H1 (cell line): ENCODE results near the gene STARD9. TPM values are rescaled to one million over a fixed set of nuclear protein-coding genes. Genes with fewer than 3 reads are reported as not detected.

Experiments
- CTCF ChIA-PET: fragments of 300-600 bp; sonication (Branson Sonifier 250); formaldehyde crosslinking; loops from one replicate; lab custom pipeline; 2021; ENCODE audit not compliant: partially characterized antibody; lab: Charles Lee
- POLR2A ChIA-PET: fragments of 300-600 bp; sonication (Branson Sonifier 250); formaldehyde crosslinking; loops from one replicate; lab custom pipeline; 2021; ENCODE audit warnings: inconsistent platforms; ENCODE audit not compliant: partially characterized antibody; lab: Charles Lee
- DNase-seq, 2 experiments: peaks; one replicate each; pipeline versions ENCODE4 v3.0.0 to v3.0.0-alpha.2; 2010 to 2022; ENCODE audit warnings: low spot score in 2 of 2, low read depth in 1 of 2, mixed read lengths in 1 of 2
- FAIRE-seq: peaks from 2 replicates; lab custom pipeline; 2011; peaks lifted over from hg19 to GRCh38; lab: Jason Lieb, UNC
- H2AFZ ChIP-seq: 2 replicates; pipeline ENCODE4 v1.8.1; 2012; ENCODE audit warnings: low read length, inconsistent platforms
- H2AK5ac ChIP-seq: 2 replicates; pipeline ENCODE4 v1.6.1; 2013; ENCODE audit warnings: low read depth, low read length
- H2BK120ac ChIP-seq: replicated peaks from 2 replicates; pipeline ENCODE3; 2013; ENCODE audit warnings: low read depth, low read length, inconsistent platforms
- H2BK12ac ChIP-seq: 2 replicates; pipeline ENCODE4 v1.6.1; 2013; ENCODE audit warnings: low read depth, low read length
- H2BK15ac ChIP-seq: 2 replicates; pipeline ENCODE4 v1.6.1; 2013; ENCODE audit warnings: low read length
- H2BK20ac ChIP-seq: 2 replicates; pipeline ENCODE4 v1.6.1; 2013; ENCODE audit warnings: low read length
- H2BK5ac ChIP-seq: 2 replicates; pipeline ENCODE4 v1.6.1; 2013; ENCODE audit warnings: low read depth, low read length
- H3K14ac ChIP-seq: 2 replicates; pipeline ENCODE4 v1.6.1; 2013; ENCODE audit warnings: inconsistent platforms; ENCODE audit not compliant: insufficient read length
- H3K18ac ChIP-seq: 2 replicates; pipeline ENCODE4 v1.6.1; 2013; ENCODE audit warnings: low read length; ENCODE audit errors: extremely low read depth
- H3K23ac ChIP-seq: 2 replicates; pipeline ENCODE4 v1.6.1; 2013; ENCODE audit warnings: inconsistent platforms; ENCODE audit not compliant: insufficient read length
- H3K23me2 ChIP-seq: 2 replicates; pipeline ENCODE4 v1.6.1; 2013; ENCODE audit warnings: low read depth, low read length
- H3K27ac ChIP-seq: 2 replicates; pipeline ENCODE4 v1.6.1; 2011; ENCODE audit warnings: low read depth, low read length, inconsistent platforms
- H3K27me3 ChIP-seq, 4 experiments: replicated peaks in 1 of 4; 1 replicate in 1 of 4; 2 replicates in 3 of 4; pipeline versions ENCODE4 v1.6.1 to v1.8.1; 2011 to 2013; ENCODE audit warnings: low read length in 3 of 4, mild to moderate bottlenecking in 3 of 4, inconsistent platforms in 2 of 4, mixed read lengths in 2 of 4, moderate library complexity in 1 of 4; ENCODE audit not compliant: control insufficient read depth in 3 of 4, insufficient read depth in 3 of 4; ENCODE audit errors: extremely low read depth in 1 of 4
- H3K36me3 ChIP-seq, 4 experiments: 2 replicates each; pipeline versions ENCODE4 v1.6.1 to v1.8.1; 2011 to 2013; ENCODE audit warnings: mild to moderate bottlenecking in 4 of 4, low read length in 3 of 4, moderate library complexity in 2 of 4, control low read depth in 1 of 4, inconsistent platforms in 1 of 4; ENCODE audit not compliant: insufficient read depth in 4 of 4, control insufficient read depth in 2 of 4
- H3K4ac ChIP-seq: replicated peaks from 2 replicates; pipeline ENCODE3; 2013; ENCODE audit warnings: low read length, low read depth, mixed read lengths, inconsistent platforms; ENCODE audit not compliant: insufficient read length
- H3K4me1 ChIP-seq, 4 experiments: replicated peaks in 1 of 4; 1 replicate in 1 of 4; 2 replicates in 3 of 4; pipeline versions ENCODE4 v1.6.1 to v1.8.1; 2011 to 2013; ENCODE audit warnings: low read length in 3 of 4, inconsistent platforms in 2 of 4, mixed read lengths in 1 of 4; ENCODE audit not compliant: insufficient read depth in 4 of 4, control insufficient read depth in 3 of 4
- H3K4me2 ChIP-seq, 2 experiments: 2 replicates each; pipeline versions ENCODE4 v1.6.1 to v1.8.1; 2011 to 2013; ENCODE audit warnings: low read depth in 2 of 2, low read length in 2 of 2, control low read depth in 1 of 2, inconsistent platforms in 1 of 2, mild to moderate bottlenecking in 1 of 2; ENCODE audit not compliant: insufficient read depth in 1 of 2
- H3K4me3 ChIP-seq, 4 experiments: fragments of 200-600, 300-600 bp in 1 of 4; sonication (generic), shearing (Covaris generic), sonication (Bioruptor Twin) in 1 of 4; 2 replicates each; pipeline versions ENCODE4 v1.5.1 to v1.8.1; 2011 to 2016; ENCODE audit warnings: low read length in 4 of 4, low read depth in 3 of 4, control low read depth in 2 of 4, inconsistent platforms in 2 of 4, mild to moderate bottlenecking in 2 of 4, mixed read lengths in 1 of 4, moderate library complexity in 1 of 4; ENCODE audit not compliant: insufficient read depth in 2 of 4; ENCODE audit errors: extremely low read depth in 1 of 4
- H3K56ac ChIP-seq: replicated peaks from 2 replicates; pipeline ENCODE3; 2013; ENCODE audit warnings: low read depth, mild to moderate bottlenecking, mixed read lengths, low read length, inconsistent platforms; ENCODE audit not compliant: insufficient read length
- H3K79me1 ChIP-seq: 2 replicates; pipeline ENCODE4 v1.6.1; 2013; ENCODE audit warnings: low read depth, low read length, control low read depth
- H3K79me2 ChIP-seq, 2 experiments: 2 replicates each; pipeline versions ENCODE4 v1.6.1 to v1.8.1; 2012 to 2013; ENCODE audit warnings: low read length in 2 of 2, mild to moderate bottlenecking in 2 of 2, inconsistent platforms in 1 of 2; ENCODE audit not compliant: insufficient read depth in 2 of 2, control insufficient read depth in 1 of 2
- H3K9ac ChIP-seq, 4 experiments: replicated peaks in 1 of 4; 1 replicate in 1 of 4; 2 replicates in 3 of 4; pipeline versions ENCODE4 v1.6.1 to v1.8.1; 2011 to 2013; ENCODE audit warnings: low read depth in 3 of 4, low read length in 3 of 4, control low read depth in 2 of 4, mild to moderate bottlenecking in 2 of 4, moderate library complexity in 2 of 4, inconsistent platforms in 1 of 4; ENCODE audit errors: extremely low read depth in 1 of 4
- H3K9me3 ChIP-seq, 2 experiments: 2 replicates each; pipeline versions ENCODE4 v1.6.1 to v1.8.1; 2012 to 2013; ENCODE audit warnings: mild to moderate bottlenecking in 2 of 2, moderate library complexity in 2 of 2, control low read depth in 1 of 2, inconsistent platforms in 1 of 2, low read depth in 1 of 2, low read length in 1 of 2, mixed read lengths in 1 of 2; ENCODE audit not compliant: insufficient read depth in 2 of 2
- H4K20me1 ChIP-seq, 2 experiments: replicated peaks in 1 of 2; 2 replicates each; pipeline versions ENCODE3 to v1.8.1; 2011 to 2013; ENCODE audit warnings: inconsistent platforms in 2 of 2, low read length in 2 of 2, mild to moderate bottlenecking in 1 of 2; ENCODE audit not compliant: insufficient read depth in 2 of 2, control insufficient read depth in 1 of 2
- H4K5ac ChIP-seq: 2 replicates; pipeline ENCODE4 v1.6.1; 2013; ENCODE audit warnings: low read length, low read depth, mixed read lengths, inconsistent platforms; ENCODE audit not compliant: insufficient read length
- H4K8ac ChIP-seq: 2 replicates; pipeline ENCODE4 v1.8.0; 2013; ENCODE audit warnings: mild to moderate bottlenecking, moderate library complexity, low read length, inconsistent platforms; ENCODE audit not compliant: insufficient read depth; ENCODE audit errors: extremely low read depth
- H4K91ac ChIP-seq: replicated peaks from 2 replicates; pipeline ENCODE3; 2013; ENCODE audit warnings: low read length, mixed read lengths, inconsistent platforms; ENCODE audit not compliant: insufficient read length
- BRCA1 ChIP-seq: IDR thresholded peaks from 2 replicates; pipeline ENCODE4 v1.6.1; 2012; ENCODE audit warnings: low read depth, low read length, improper control_type of control experiment
- CBX5 ChIP-seq: fragments of 300-800, 300-1000 bp; sonication (generic); IDR thresholded peaks from 2 replicates; pipeline ENCODE4 v1.7.1; 2016; ENCODE audit warnings: antibody characterized with exemption, low read length, low read depth
- CHD1 ChIP-seq: IDR thresholded peaks from 2 replicates; pipeline ENCODE4 v1.6.1; 2012; ENCODE audit warnings: low read depth, low read length, improper control_type of control experiment
- EGR1 ChIP-seq: IDR thresholded peaks from 2 replicates; pipeline ENCODE4 v1.6.1; 2011; ENCODE audit warnings: low read depth, low read length, borderline replicate concordance
- EZH2 ChIP-seq: fragments of 200-600 bp; sonication (generic); IDR thresholded peaks from 2 replicates; pipeline ENCODE4 v1.7.1; 2012; ENCODE audit warnings: low read depth, mild to moderate bottlenecking, moderate library complexity, low read length, inconsistent platforms; ENCODE audit not compliant: severe bottlenecking
- GABPA ChIP-seq: IDR thresholded peaks from 2 replicates; pipeline ENCODE4 v1.6.1; 2011; ENCODE audit warnings: mild to moderate bottlenecking, low read length, moderate library complexity, borderline replicate concordance; ENCODE audit not compliant: insufficient read depth
- JUND ChIP-seq: IDR thresholded peaks from 2 replicates; pipeline ENCODE4 v1.6.1; 2011; ENCODE audit warnings: mild to moderate bottlenecking, improper control_type of control experiment, low read length
- NANOG ChIP-seq: IDR thresholded peaks from 2 replicates; pipeline ENCODE4 v1.6.1; 2011; ENCODE audit warnings: low read length, low read depth, mild to moderate bottlenecking, inconsistent platforms; ENCODE audit not compliant: insufficient read depth, poor library complexity, severe bottlenecking
- RNF2 ChIP-seq: fragments of 200-900, 300-1000 bp; sonication (generic); IDR thresholded peaks from 2 replicates; pipeline ENCODE4 v1.7.1; 2016; ENCODE audit warnings: borderline replicate concordance, low read depth, mild to moderate bottlenecking, antibody characterized with exemption, low read length; ENCODE audit not compliant: poor library complexity, severe bottlenecking; ENCODE audit errors: missing control alignments
- SIN3A ChIP-seq, 2 experiments: IDR thresholded peaks in 1 of 2; conservative IDR thresholded peaks in 1 of 2; 2 replicates each; pipeline ENCODE4 v1.6.1; 2011 to 2012; ENCODE audit warnings: low read length in 2 of 2, improper control_type of control experiment in 1 of 2, low read depth in 1 of 2, mild to moderate bottlenecking in 1 of 2
- SIRT6 ChIP-seq: IDR thresholded peaks from one replicate; pipeline ENCODE4 v1.7.1; 2012; ENCODE audit warnings: low read length, inconsistent platforms
- SIX5 ChIP-seq: IDR thresholded peaks from 2 replicates; pipeline ENCODE4 v1.6.1; 2011; ENCODE audit warnings: mild to moderate bottlenecking, low read depth, low read length
- WGBS, 2 experiments: shearing (Covaris generic) in 1 of 2; methylation state at CpG; one replicate each; pipeline versions ENCODE4 v1.1.6 to v1.1.7; 2013 to 2015; ENCODE audit warnings: low lambda C conversion rate in 2 of 2, mixed read lengths in 2 of 2, inconsistent platforms in 1 of 2, low coverage in 1 of 2, missing lambda C conversion rate in 1 of 2; ENCODE audit not compliant: insufficient replicate concordance in 2 of 2, insufficient coverage in 1 of 2, insufficient read length in 1 of 2; ENCODE audit errors: extremely low coverage in 1 of 2, missing lambda C conversion rate in 1 of 2; 5-methylcytosine and 5-hydroxymethylcytosine counted together
- polyA plus RNA-seq, 7 experiments: library from polyadenylated mRNA; depleted of rRNA in 3 of 7; stranded (reverse) in 5 of 7; unstranded in 2 of 7; fragments of >200 nt in 5 of 7; fragments of 200-250 nt in 2 of 7; gene quantifications; 1 replicate in 5 of 7; 2 replicates in 1 of 7; 4 replicates in 1 of 7; pipeline versions ENCODE4 v1.2.1 to v1.2.3, GENCODE V29; 2011 to 2013; ENCODE audit warnings: missing spikeins in 2 of 7, mixed read lengths in 2 of 7
- total RNA-seq: library from RNA; stranded (reverse); fragmentation: NEBNext Ultra II Directional; extraction: Animal tissue kit (Norgen Biotek cat#: 25700); gene quantifications from 2 replicates; pipeline ENCODE4 v1.2.1, GENCODE V29; 2021
- TF ChIP-seq, protein P1 (sequence below): IDR thresholded peaks from 2 replicates; pipeline ENCODE4 v1.6.1; 2012; ENCODE audit warnings: inconsistent platforms

The STARD9 gene
- total and polyA plus RNA-seq, 2 of the 8 experiments (the other 6 are each of a cell fraction or from before 2014, with no cell fraction given) = 2.8 to 7.0 TPM

GRCh38 chr15:42711746-42712145 lies 136.3 kb downstream of the STARD9 start:
- Histone ChIP-seq H3K56ac (no peak overlapping the region), H3K27me3 (no peaks in the 10 kb centered on the region), H3K27ac (no peak overlapping the region), H4K20me1 (peaks cover 0 to 2% of the 10 kb centered on the region in 2 experiments), H3K36me3 (no peaks in the 10 kb centered on the region), H3K4ac (no peak overlapping the region), H4K91ac (no peak overlapping the region), H2BK5ac (no peak overlapping the region), H3K4me1 (no peaks in the 10 kb centered on the region), H3K79me2 (no peaks in the 10 kb centered on the region), H2BK15ac (no peak overlapping the region), H3K23ac (no peak overlapping the region), H3K9me3 (no peaks in the 10 kb centered on the region), H3K14ac (no peak overlapping the region), H2BK120ac (no peak overlapping the region), H2AFZ (no peak overlapping the region), H4K8ac (no peak overlapping the region), H3K4me3 (no peak overlapping the region), H3K23me2 (no peaks in the 10 kb centered on the region), H3K4me2 (no peak overlapping the region), H2BK12ac (no peak overlapping the region), H2BK20ac (no peak overlapping the region), H3K18ac (no peak overlapping the region), H3K9ac (no peak overlapping the region), H2AK5ac (no peak overlapping the region), H3K79me1 (no peaks in the 10 kb centered on the region), H4K5ac (no peak overlapping the region)
- no peak for FAIRE-seq
- WGBS, 2 experiments = 90% methylated on average over 3 of the region's 3 CpGs; no CpG with 5 or more reads in 1 of the 2 experiments
- ChIA-PET CTCF (interaction anchor here (1.1 to 2.4 kb wide), 3 partner anchors 11 to 215 kb away, joined by 3 to 10 read pairs (median 7); no protein-coding TSS in a partner anchor), POLR2A (interaction anchor here (0.7 kb wide), 1 partner anchor 8 kb away, joined by 3 read pairs; no protein-coding TSS in a partner anchor)
- DNase-seq = no peak
- TF ChIP-seq RNF2 = no peak
- TF ChIP-seq CBX5 = no peak
- TF ChIP-seq JUND = no peak
- TF ChIP-seq SIRT6 = no peak
- TF ChIP-seq BRCA1 = no peak
- no peak for TF ChIP-seq CHD1
- TF ChIP-seq SIX5 = no peak
- no peak for TF ChIP-seq GABPA
- no peak for TF ChIP-seq SIN3A (conservative IDR thresholded peaks at IDR 0.05 in 1 of 2, IDR thresholded peaks at IDR 0.05 in 1 of 2; ENCODE audit: low read depth in 1 of 2, low read length in 2 of 2)
- no peak for TF ChIP-seq EZH2
- TF ChIP-seq EGR1 = no peak
- TF ChIP-seq, protein P1, sequence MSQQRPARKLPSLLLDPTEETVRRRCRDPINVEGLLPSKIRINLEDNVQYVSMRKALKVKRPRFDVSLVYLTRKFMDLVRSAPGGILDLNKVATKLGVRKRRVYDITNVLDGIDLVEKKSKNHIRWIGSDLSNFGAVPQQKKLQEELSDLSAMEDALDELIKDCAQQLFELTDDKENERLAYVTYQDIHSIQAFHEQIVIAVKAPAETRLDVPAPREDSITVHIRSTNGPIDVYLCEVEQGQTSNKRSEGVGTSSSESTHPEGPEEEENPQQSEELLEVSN = no peak
- no peak for TF ChIP-seq NANOG
